OCI-LY3 (cell line): Measurements from ENCODE around the gene C1orf105.
A peak's percentile ranks its signal among the peaks of the same experiment; 100 is the strongest.

Source experiments
- H2AFZ ChIP-seq: fragments of 200-600, 300-600 bp; shearing (Covaris generic); 2 replicates; pipeline ENCODE4 v1.6.0; 2014; ENCODE audit warnings: antibody characterized with exemption, low read depth, low read length
- H3K27ac ChIP-seq: fragments of 200-600, 300-600 bp; sonication (generic); 2 replicates; pipeline ENCODE4 v1.5.1; 2014; ENCODE audit warnings: mild to moderate bottlenecking, low read length, moderate library complexity, mixed read lengths
- H3K27me3 ChIP-seq: fragments of 200-600, 300-600 bp; sonication (generic); 2 replicates; pipeline ENCODE4 v1.6.1; 2014; ENCODE audit warnings: low read depth, low read length, mixed read lengths
- H3K36me3 ChIP-seq: fragments of 200-600, 300-600 bp; sonication (generic); replicated peaks from 2 replicates; pipeline ENCODE3; 2014; ENCODE audit warnings: low read depth, low read length, mixed read lengths
- H3K4me1 ChIP-seq: fragments of 300-600, 200-600 bp; sonication (generic); 2 replicates; pipeline ENCODE4 v1.6.1; 2014; ENCODE audit warnings: low read length, mixed read lengths
- H3K4me2 ChIP-seq: fragments of 200-600, 300-600 bp; sonication (generic); 2 replicates; pipeline ENCODE4 v1.6.1; 2014; ENCODE audit warnings: low read length, mixed read lengths
- H3K4me3 ChIP-seq: fragments of 300-600, 200-600 bp; sonication (generic); 2 replicates; pipeline ENCODE4 v1.5.1; 2014; ENCODE audit warnings: antibody characterized with exemption, mild to moderate bottlenecking, low read length, moderate library complexity
- H3K79me2 ChIP-seq: fragments of 300-600, 200-600 bp; shearing (Covaris generic); 2 replicates; pipeline ENCODE4 v1.6.1; 2014; ENCODE audit warnings: mild to moderate bottlenecking, low read length, mixed read lengths
- H3K9ac ChIP-seq: fragments of 300-600, 200-600 bp; shearing (Covaris generic); 2 replicates; pipeline ENCODE4 v1.6.0; 2014; ENCODE audit warnings: mild to moderate bottlenecking, low read length, moderate library complexity
- H3K9me3 ChIP-seq: fragments of 200-600, 300-600 bp; shearing (Covaris generic); 2 replicates; pipeline ENCODE4 v1.6.1; 2014; ENCODE audit warnings: low read length, mixed read lengths; ENCODE audit not compliant: insufficient read depth
- H4K20me1 ChIP-seq: fragments of 200-600, 300-600 bp; sonication (generic); 2 replicates; pipeline ENCODE4 v1.6.1; 2016; ENCODE audit warnings: low read length, mixed read lengths; ENCODE audit not compliant: insufficient read depth
- CTCF ChIP-seq: fragments of 200-600, 300-600 bp; sonication (generic); IDR thresholded peaks from 2 replicates; pipeline ENCODE4 v1.5.1; 2014; ENCODE audit warnings: antibody characterized with exemption, low read length, low read depth
- EZH2phosphoT487 ChIP-seq: fragments of 200-600 bp; shearing (Covaris generic); IDR thresholded peaks from 2 replicates; pipeline ENCODE4 v1.6.1; 2018; ENCODE audit warnings: antibody characterized with exemption, mixed run types, low read depth

Gene C1orf105

GRCh38 chr1:172447641-172448040 is 27.2 kb downstream of the C1orf105 start:
- H3K9ac ChIP-seq: no peak overlapping the region

GRCh38 chr1:172448995-172449584 is 28.6 kb downstream of the C1orf105 start:
- Histone ChIP-seq H3K4me3 (peak overlapping the region; percentile 69; the same call in 1 of the 2 replicates), H4K20me1 (no peaks in the 10 kb centered on the region), H3K27me3 (no peaks in the 10 kb centered on the region), H3K79me2 (no peaks in the 10 kb centered on the region), H3K36me3 (no peaks in the 10 kb centered on the region), H3K4me2 (peak overlapping the region; percentile 72), H3K9me3 (no peaks in the 10 kb centered on the region), H3K27ac (no peak overlapping the region), H2AFZ (peak overlapping the region; percentile 97), H3K4me1 (peaks cover 32% of the 10 kb centered on the region), H3K9ac (no peak overlapping the region)
- TF ChIP-seq EZH2phosphoT487 (no peak), CTCF (no peak)

More at GRCh38 chr1:172447641-172448040, 27.2 kb downstream of the C1orf105 start:
- TF ChIP-seq CTCF (no peak), EZH2phosphoT487 (no peak)
- Histone ChIP-seq H3K4me3 (no peak overlapping the region), H3K79me2 (peaks cover 12% of the 10 kb centered on the region), H4K20me1 (no peaks in the 10 kb centered on the region), H3K9me3 (no peaks in the 10 kb centered on the region), H2AFZ (no peak overlapping the region), H3K4me1 (peaks cover 39% of the 10 kb centered on the region), H3K27ac (no peak overlapping the region), H3K27me3 (no peaks in the 10 kb centered on the region), H3K4me2 (no peak overlapping the region), H3K36me3 (no peaks in the 10 kb centered on the region)

- Histone ChIP-seq H3K4me1 (peaks cover 27% of the 10 kb centered on the region), H3K27ac (no peak overlapping the region), H3K36me3 (no peaks in the 10 kb centered on the region), H3K9ac (peak overlapping the region; percentile 45), H2AFZ (peak overlapping the region; percentile 97), H3K9me3 (no peaks in the 10 kb centered on the region), H3K79me2 (no peaks in the 10 kb centered on the region), H3K4me2 (peak overlapping the region; percentile 72), H3K4me3 (peak overlapping the region; percentile 69), H4K20me1 (no peaks in the 10 kb centered on the region), H3K27me3 (no peaks in the 10 kb centered on the region)
- TF ChIP-seq EZH2phosphoT487 (no peak), CTCF (peak; percentile 87)
These were observed 29.4 kb downstream of the C1orf105 start for GRCh38 chr1:172449585-172450523.

- Histone ChIP-seq H3K27ac (no peak overlapping the region), H3K4me3 (peak overlapping the region; percentile 69), H3K9ac (peak overlapping the region; percentile 45; the same call in 1 of the 2 replicates), H3K4me1 (peaks cover 27% of the 10 kb centered on the region), H3K4me2 (peak overlapping the region; percentile 72), H3K9me3 (no peaks in the 10 kb centered on the region), H2AFZ (peak overlapping the region; percentile 97), H3K36me3 (no peaks in the 10 kb centered on the region), H3K79me2 (no peaks in the 10 kb centered on the region), H3K27me3 (no peaks in the 10 kb centered on the region), H4K20me1 (no peaks in the 10 kb centered on the region)
- no peak for TF ChIP-seq CTCF
- TF ChIP-seq EZH2phosphoT487: no peak
These were observed 30.0 kb downstream of the C1orf105 start for GRCh38 chr1:172450524-172450885.
